SK-N-SH treated with all-trans-retinoic acid at 6 μM for 48 hours (cell line): ENCODE results near the gene RGL4.

ENCODE experiments used
- ATAC-seq: fragments of 200-7000 bp; cut with Tn5 transposase; 3 replicates; pipeline ENCODE4 v1.9.1; 2020; ENCODE audit warnings: mild to moderate bottlenecking, moderate library complexity
- ARNTL ChIP-seq: fragments of 450-650 bp; formaldehyde crosslinking; IDR thresholded peaks from 2 replicates; pipeline ENCODE4 v1.5.0; 2020; ENCODE audit warnings: low read depth, mild to moderate bottlenecking, moderate library complexity, borderline replicate concordance
- BACH2 ChIP-seq: fragments of 250-450 bp; sonication (Bioruptor Pico); IDR thresholded peaks from 2 replicates; pipeline ENCODE4 v1.9.0; 2021; ENCODE audit warnings: mild to moderate bottlenecking, borderline replicate concordance
- CREB5 ChIP-seq: fragments of 250-450 bp; sonication (Bioruptor Pico); IDR thresholded peaks from 2 replicates; pipeline ENCODE4 v1.5.1; 2020; ENCODE audit warnings: low read depth, mild to moderate bottlenecking, moderate library complexity
- CSDC2 ChIP-seq: fragments of 250-450 bp; sonication (Bioruptor Pico); IDR thresholded peaks from 2 replicates; pipeline ENCODE4 v1.5.0; 2020; ENCODE audit warnings: mild to moderate bottlenecking, moderate library complexity
- CSRNP3 ChIP-seq: fragments of 250-450 bp; sonication (Bioruptor Pico); IDR thresholded peaks from 2 replicates; pipeline ENCODE4 v1.5.1; 2021; ENCODE audit warnings: mild to moderate bottlenecking, moderate library complexity
- ESRRG ChIP-seq: fragments of 250-450 bp; sonication (Bioruptor Pico); IDR thresholded peaks from 2 replicates; pipeline ENCODE4 v1.6.1; 2021; ENCODE audit warnings: mild to moderate bottlenecking
- GLIS3 ChIP-seq: fragments of 250-450 bp; sonication (Bioruptor Pico); IDR thresholded peaks from 2 replicates; pipeline ENCODE4 v1.5.0; 2020; ENCODE audit warnings: mild to moderate bottlenecking, moderate library complexity
- ISL1 ChIP-seq: fragments of 250-450 bp; sonication (Bioruptor Pico); IDR thresholded peaks from 2 replicates; pipeline ENCODE4 v2.1.2; 2022; ENCODE audit warnings: mild to moderate bottlenecking, moderate library complexity
- OSR1 ChIP-seq: fragments of 250-450 bp; sonication (Bioruptor Pico); IDR thresholded peaks from 2 replicates; pipeline ENCODE4 v1.8.0; 2022; ENCODE audit warnings: moderate library complexity, mild to moderate bottlenecking, inconsistent platforms
- POU6F1 ChIP-seq: fragments of 250-450 bp; sonication (Bioruptor Pico); IDR thresholded peaks from 2 replicates; pipeline ENCODE4 v1.8.0; 2021; ENCODE audit warnings: low read depth, mild to moderate bottlenecking, moderate library complexity, borderline replicate concordance
- PPARA ChIP-seq: fragments of 250-450 bp; sonication (Bioruptor Pico); IDR thresholded peaks from 2 replicates; pipeline ENCODE4 v1.5.0; 2020; ENCODE audit warnings: mild to moderate bottlenecking, borderline replicate concordance
- RARB ChIP-seq: fragments of 250-450 bp; sonication (Bioruptor Pico); IDR thresholded peaks from 2 replicates; pipeline ENCODE4 v1.8.0; 2021; ENCODE audit warnings: mild to moderate bottlenecking, moderate library complexity
- SNAI2 ChIP-seq: fragments of 250-450 bp; sonication (Bioruptor Pico); IDR thresholded peaks from 2 replicates; pipeline ENCODE4 v1.5.0; 2020; ENCODE audit warnings: mild to moderate bottlenecking, moderate library complexity
- TCF4 ChIP-seq: fragments of 250-450 bp; sonication (Bioruptor Pico); IDR thresholded peaks from 2 replicates; pipeline ENCODE4 v1.8.0; 2021; ENCODE audit warnings: mild to moderate bottlenecking, moderate library complexity, borderline replicate concordance
- TOX ChIP-seq: fragments of 250-450 bp; sonication (Bioruptor Pico); IDR thresholded peaks from 2 replicates; pipeline ENCODE4 v1.8.0; 2021; ENCODE audit warnings: mild to moderate bottlenecking, moderate library complexity, borderline replicate concordance
- TSHZ2 ChIP-seq: fragments of 250-450 bp; sonication (Bioruptor Pico); IDR thresholded peaks from 2 replicates; pipeline ENCODE4 v1.5.0; 2020; ENCODE audit warnings: mild to moderate bottlenecking, moderate library complexity
- ZC3H10 ChIP-seq: fragments of 250-450 bp; sonication (Bioruptor Pico); IDR thresholded peaks from 2 replicates; pipeline ENCODE4 v1.5.1; 2021; ENCODE audit warnings: mild to moderate bottlenecking, moderate library complexity
- ZFP3 ChIP-seq: fragments of 250-450 bp; sonication (Bioruptor Pico); IDR thresholded peaks from 2 replicates; pipeline ENCODE4 v1.5.0; 2020; ENCODE audit warnings: mild to moderate bottlenecking, moderate library complexity
- ZNF70 ChIP-seq: fragments of 450-650 bp; formaldehyde crosslinking; IDR thresholded peaks from 2 replicates; pipeline ENCODE4 v1.5.0; 2020; ENCODE audit warnings: mild to moderate bottlenecking, moderate library complexity
- ZNF8 ChIP-seq: fragments of 450-650 bp; formaldehyde crosslinking; IDR thresholded peaks from 2 replicates; pipeline ENCODE4 v1.5.0; 2020; ENCODE audit warnings: mild to moderate bottlenecking, moderate library complexity

RGL4 gene

GRCh38 chr22:23686416-23687024 lies 4.3 kb upstream of the RGL4 start:
- no peak for ATAC-seq
- no peak for TF ChIP-seq ESRRG
- TF ChIP-seq ARNTL (CRISPR knock-in tag) = no peak
- TF ChIP-seq RARB (CRISPR knock-in tag) = no peak
- TF ChIP-seq PPARA (CRISPR knock-in tag) = no peak
- no peak for TF ChIP-seq ZFP3 (CRISPR knock-in tag)
- no peak for TF ChIP-seq ZC3H10 (CRISPR knock-in tag)
- TF ChIP-seq CREB5 (CRISPR knock-in tag) = no peak
- no peak for TF ChIP-seq TCF4 (CRISPR knock-in tag)
- TF ChIP-seq, all 23 proteins: peak for 0

- ATAC-seq = no peak
- no peak for TF ChIP-seq ARNTL (CRISPR knock-in tag)
- TF ChIP-seq, all 23 proteins: peak for 0
Measured at GRCh38 chr22:23688121-23688520, 2.7 kb upstream of the RGL4 start.

- TF ChIP-seq ZFP3 (CRISPR knock-in tag) (no peak), CREB5 (CRISPR knock-in tag) (no peak), ESRRG (no peak), TCF4 (CRISPR knock-in tag) (no peak), POU6F1 (CRISPR knock-in tag) (no peak), ZC3H10 (CRISPR knock-in tag) (no peak), TSHZ2 (no peak), BACH2 (CRISPR knock-in tag) (no peak), TOX (CRISPR knock-in tag) (no peak), OSR1 (CRISPR knock-in tag) (no peak), ZNF8 (no peak), SNAI2 (CRISPR knock-in tag) (no peak), CSDC2 (CRISPR knock-in tag) (no peak), RARB (CRISPR knock-in tag) (no peak), ARNTL (CRISPR knock-in tag) (no peak), GLIS3 (CRISPR knock-in tag) (no peak), ZNF70 (CRISPR knock-in tag) (no peak), ISL1 (CRISPR knock-in tag) (no peak), CSRNP3 (CRISPR knock-in tag) (no peak)
- ATAC-seq = no peak
Measured at GRCh38 chr22:23688571-23688970, 2.2 kb upstream of the RGL4 start.

GRCh38 chr22:23689414-23689813 lies 1.4 kb upstream of the RGL4 start:
- no peak for ATAC-seq
- TF ChIP-seq ARNTL (CRISPR knock-in tag) (no peak), CSDC2 (CRISPR knock-in tag) (no peak), PPARA (CRISPR knock-in tag) (no peak), OSR1 (CRISPR knock-in tag) (no peak), ZC3H10 (CRISPR knock-in tag) (no peak)
